PFSK-1 (cell line): ENCODE results near the gene COL23A1.

Source experiments
- FOXP2 ChIP-seq: optimal IDR thresholded peaks from 2 replicates; pipeline ENCODE3; 2011; ENCODE audit warnings: borderline replicate concordance, control low read depth, inconsistent platforms; ENCODE audit not compliant: insufficient read depth; ENCODE audit errors: extremely low read length, extremely low read depth
- POLR2AphosphoS5 ChIP-seq: IDR thresholded peaks from 2 replicates; pipeline ENCODE4 v1.6.1; 2012; ENCODE audit warnings: low read depth, mild to moderate bottlenecking, control low read depth, low read length, moderate library complexity
- SIN3A ChIP-seq: IDR thresholded peaks from 2 replicates; pipeline ENCODE4 v1.6.1; 2012; ENCODE audit warnings: mild to moderate bottlenecking, low read length, moderate library complexity, borderline replicate concordance; ENCODE audit not compliant: insufficient read depth
- TAF1 ChIP-seq: IDR thresholded peaks from 2 replicates; pipeline ENCODE4 v1.6.1; 2012; ENCODE audit warnings: low read length, control low read depth, borderline replicate concordance; ENCODE audit not compliant: insufficient read depth
- TF ChIP-seq, protein P1 (sequence below), 2 experiments: IDR thresholded peaks; 2 replicates each; pipeline versions ENCODE4 v1.6.1 to v1.8.0; 2011 to 2012; ENCODE audit warnings: low read depth in 2 of 2, low read length in 2 of 2, control low read depth in 1 of 2, inconsistent platforms in 1 of 2, mild to moderate bottlenecking in 1 of 2, moderate library complexity in 1 of 2; ENCODE audit not compliant: insufficient read depth in 1 of 2

Gene COL23A1

DNA sequence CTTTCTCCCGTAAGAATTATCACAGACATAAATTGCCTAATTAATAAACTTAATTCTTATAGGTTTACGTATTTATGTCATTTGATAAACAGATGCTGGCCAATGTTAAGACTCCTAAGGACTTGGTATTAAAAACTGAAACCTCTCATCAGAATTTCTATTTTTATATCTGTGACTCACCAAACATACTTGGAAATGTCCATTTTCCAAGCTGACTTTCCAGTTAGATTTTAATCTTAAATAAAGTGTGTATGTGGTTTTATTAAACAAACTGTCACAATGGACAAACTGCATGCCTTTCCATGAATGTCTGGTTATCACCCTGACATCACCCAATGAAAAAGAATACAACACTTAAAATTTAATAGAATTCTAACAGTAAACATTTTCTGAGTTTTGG lies 12.6 kb upstream of the COL23A1 start:
- TF ChIP-seq FOXP2 (no peak), POLR2AphosphoS5 (no peak), TAF1 (no peak), SIN3A (no peak)
- TF ChIP-seq, protein P1, sequence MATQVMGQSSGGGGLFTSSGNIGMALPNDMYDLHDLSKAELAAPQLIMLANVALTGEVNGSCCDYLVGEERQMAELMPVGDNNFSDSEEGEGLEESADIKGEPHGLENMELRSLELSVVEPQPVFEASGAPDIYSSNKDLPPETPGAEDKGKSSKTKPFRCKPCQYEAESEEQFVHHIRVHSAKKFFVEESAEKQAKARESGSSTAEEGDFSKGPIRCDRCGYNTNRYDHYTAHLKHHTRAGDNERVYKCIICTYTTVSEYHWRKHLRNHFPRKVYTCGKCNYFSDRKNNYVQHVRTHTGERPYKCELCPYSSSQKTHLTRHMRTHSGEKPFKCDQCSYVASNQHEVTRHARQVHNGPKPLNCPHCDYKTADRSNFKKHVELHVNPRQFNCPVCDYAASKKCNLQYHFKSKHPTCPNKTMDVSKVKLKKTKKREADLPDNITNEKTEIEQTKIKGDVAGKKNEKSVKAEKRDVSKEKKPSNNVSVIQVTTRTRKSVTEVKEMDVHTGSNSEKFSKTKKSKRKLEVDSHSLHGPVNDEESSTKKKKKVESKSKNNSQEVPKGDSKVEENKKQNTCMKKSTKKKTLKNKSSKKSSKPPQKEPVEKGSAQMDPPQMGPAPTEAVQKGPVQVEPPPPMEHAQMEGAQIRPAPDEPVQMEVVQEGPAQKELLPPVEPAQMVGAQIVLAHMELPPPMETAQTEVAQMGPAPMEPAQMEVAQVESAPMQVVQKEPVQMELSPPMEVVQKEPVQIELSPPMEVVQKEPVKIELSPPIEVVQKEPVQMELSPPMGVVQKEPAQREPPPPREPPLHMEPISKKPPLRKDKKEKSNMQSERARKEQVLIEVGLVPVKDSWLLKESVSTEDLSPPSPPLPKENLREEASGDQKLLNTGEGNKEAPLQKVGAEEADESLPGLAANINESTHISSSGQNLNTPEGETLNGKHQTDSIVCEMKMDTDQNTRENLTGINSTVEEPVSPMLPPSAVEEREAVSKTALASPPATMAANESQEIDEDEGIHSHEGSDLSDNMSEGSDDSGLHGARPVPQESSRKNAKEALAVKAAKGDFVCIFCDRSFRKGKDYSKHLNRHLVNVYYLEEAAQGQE (IDR thresholded peaks at IDR 0.05; ENCODE audit: insufficient read depth in 1 of 2, low read depth in 2 of 2, low read length in 2 of 2): no peak

GRCh38 chr5:178595750-178596149 lies 5.6 kb upstream of the COL23A1 start:
- TF ChIP-seq POLR2AphosphoS5 (no peak), FOXP2 (no peak), SIN3A (no peak), TAF1 (no peak)
- TF ChIP-seq, protein P1 (IDR thresholded peaks at IDR 0.05; ENCODE audit: insufficient read depth in 1 of 2, low read depth in 2 of 2, low read length in 2 of 2): no peak

- TF ChIP-seq SIN3A: no peak
- TF ChIP-seq, protein P1 (IDR thresholded peaks at IDR 0.05; ENCODE audit: insufficient read depth in 1 of 2, low read depth in 2 of 2, low read length in 2 of 2): no peak
- TF ChIP-seq TAF1: no peak
- TF ChIP-seq POLR2AphosphoS5: no peak
- TF ChIP-seq FOXP2: no peak
These were observed 5.0 kb upstream of the COL23A1 start for GRCh38 chr5:178595150-178595549.

GRCh38 chr5:178590924-178591423 lies 781 bp upstream of the COL23A1 start:
- TF ChIP-seq POLR2AphosphoS5: no peak
- TF ChIP-seq SIN3A: no peak
- TF ChIP-seq FOXP2: no peak
- TF ChIP-seq, protein P1 (IDR thresholded peaks at IDR 0.05; ENCODE audit: insufficient read depth in 1 of 2, low read depth in 2 of 2, low read length in 2 of 2): no peak
- no peak for TF ChIP-seq TAF1
